Keratinocyte (primary cell): ENCODE results near the gene ASF1A.

Source experiments
- CTCF ChIP-seq, 3 experiments: IDR thresholded peaks in 1 of 3; conservative IDR thresholded peaks in 1 of 3; optimal IDR thresholded peaks in 1 of 3; 2 replicates in 2 of 3; 3 replicates in 1 of 3; pipeline versions ENCODE3 to v1.5.1; 2011; ENCODE audit warnings: low read length in 3 of 3, mild to moderate bottlenecking in 3 of 3, moderate library complexity in 2 of 3, control low read depth in 1 of 3, inconsistent platforms in 1 of 3; ENCODE audit not compliant: insufficient read depth in 2 of 3; ENCODE audit errors: extremely low read depth in 1 of 3
- EZH2 ChIP-seq: IDR thresholded peaks from one replicate; pipeline ENCODE4 v1.6.1; 2012; ENCODE audit warnings: inconsistent platforms, mild to moderate bottlenecking, low read length, moderate library complexity

- TF ChIP-seq CTCF (optimal IDR thresholded peaks at IDR 0.05 in 1 of 3, IDR thresholded peaks at IDR 0.05 in 1 of 3, conservative IDR thresholded peaks at IDR 0.05 in 1 of 3; ENCODE audit: extremely low read depth in 1 of 3, insufficient read depth in 2 of 3, low read length in 3 of 3) (no peak), EZH2 (no peak)
Observed at GRCh38 chr6:118940770-118941169, 46.8 kb downstream of the ASF1A start.
